A673 (cell line): ENCODE results near the gene ISG20L2. TPM values are rescaled to one million over a fixed set of nuclear protein-coding genes. Genes with fewer than 3 reads are reported as not detected.

Experiments
- BruUV-seq: library from RNA; stranded (reverse); fragments of 400-500 nt; replicated peaks from 2 replicates; lab custom pipeline; 2021; lab: Mats Ljungman, UMichigan
- CTCF ChIA-PET: fragments of 300-600 bp; sonication (Branson Sonifier 250); formaldehyde crosslinking; loops from one replicate; lab custom pipeline; 2022; ENCODE audit warnings: antibody characterized with exemption; lab: Charles Lee
- POLR2A ChIA-PET: fragments of 300-600 bp; sonication (Branson Sonifier 250); formaldehyde crosslinking; loops from one replicate; lab custom pipeline; 2022; ENCODE audit warnings: antibody characterized with exemption; ENCODE audit not compliant: low non-redundant PET; lab: Charles Lee
- DNase-seq: peaks from one replicate; pipeline ENCODE4 v3.0.0-alpha.2; 2015; ENCODE audit warnings: low spot score
- H3K27ac ChIP-seq: fragments of 200-600 bp; sonication (generic); 2 replicates; pipeline ENCODE4 v1.5.1; 2016; ENCODE audit warnings: mixed run types, low read depth, mild to moderate bottlenecking, mixed read lengths, antibody characterized with exemption, low read length; ENCODE audit not compliant: poor library complexity, severe bottlenecking
- H3K27me3 ChIP-seq: fragments of 200-600 bp; sonication (generic); replicated peaks from 2 replicates; pipeline ENCODE4 v1.6.1; 2017; ENCODE audit warnings: mixed run types, low read depth, mild to moderate bottlenecking, mixed read lengths, antibody characterized with exemption, low read length; ENCODE audit not compliant: insufficient read depth, poor library complexity
- H3K36me3 ChIP-seq: fragments of 200-600 bp; sonication (generic); 2 replicates; pipeline ENCODE4 v1.6.1; 2016; ENCODE audit warnings: mixed run types, mild to moderate bottlenecking, mixed read lengths, antibody characterized with exemption, low read length; ENCODE audit not compliant: insufficient read depth, poor library complexity, severe bottlenecking
- H3K4me1 ChIP-seq: fragments of 200-600 bp; sonication (generic); 2 replicates; pipeline ENCODE4 v1.6.1; 2017; ENCODE audit warnings: mixed run types, mild to moderate bottlenecking, mixed read lengths, antibody characterized with exemption, low read length; ENCODE audit not compliant: insufficient read depth, poor library complexity, severe bottlenecking
- H3K4me3 ChIP-seq: fragments of 200-600 bp; sonication (generic); 2 replicates; pipeline ENCODE4 v1.5.1; 2016; ENCODE audit warnings: low read depth, mixed run types, mild to moderate bottlenecking, mixed read lengths, low read length; ENCODE audit not compliant: poor library complexity, severe bottlenecking
- H3K9me3 ChIP-seq: fragments of 200-600 bp; sonication (generic); 2 replicates; pipeline ENCODE4 v1.6.1; 2016; ENCODE audit warnings: mixed run types, low read depth, mild to moderate bottlenecking, mixed read lengths, antibody characterized with exemption, low read length; ENCODE audit not compliant: poor library complexity, severe bottlenecking
- CTCF ChIP-seq: fragments of 300-800, 200-600 bp; sonication (generic); conservative IDR thresholded peaks from 2 replicates; pipeline ENCODE4 v1.5.1; 2017; ENCODE audit warnings: low read depth, mild to moderate bottlenecking, antibody characterized with exemption, low read length, moderate library complexity, mixed read lengths
- EZH2 ChIP-seq: fragments of 200-600 bp; sonication (generic); IDR thresholded peaks from 2 replicates; pipeline ENCODE4 v1.6.1; 2017; ENCODE audit warnings: borderline replicate concordance, low read depth, mild to moderate bottlenecking, mixed read lengths, antibody characterized with exemption, low read length; ENCODE audit not compliant: poor library complexity, severe bottlenecking
- intact Hi-C: fragments of 100-400 bp; cut with micrococcal nuclease; formaldehyde crosslinking; loops from one replicate; pipeline ENCODE4 v1.10.0; 2022; ENCODE audit not compliant: unreplicated experiment
- total RNA-seq: library from RNA; stranded (reverse); gene quantifications from 2 replicates; pipeline ENCODE4 v1.2.3, GENCODE V29; 2021

Gene ISG20L2
- total RNA-seq, 1 experiment from 2014 or later = 46.5 TPM

- intact Hi-C loops = no loop called here
- peaks cover 5% of the 10 kb centered on the region for H3K27me3 ChIP-seq
- no peak overlapping the region for H3K27ac ChIP-seq
- BruUV-seq = no TSS peak
- H3K4me3 ChIP-seq = no peak overlapping the region
- ChIA-PET CTCF (interaction anchor here (0.6 to 4.2 kb wide), 3 partner anchors 18 to 31 kb away, joined by 3 to 48 read pairs (median 13); no protein-coding TSS in a partner anchor), POLR2A (no interaction called here)
- TF ChIP-seq CTCF = no peak
- no peak for DNase-seq
- H3K36me3 ChIP-seq = no peaks in the 10 kb centered on the region
- peaks cover 34% of the 10 kb centered on the region for H3K4me1 ChIP-seq
- H3K9me3 ChIP-seq = no peaks in the 10 kb centered on the region
These were observed 20.9 kb downstream of the ISG20L2 start for GRCh38 chr1:156707417-156708217.

- no peak for TF ChIP-seq EZH2
- TF ChIP-seq CTCF = no peak
- H3K27me3 ChIP-seq = peaks cover 5% of the 10 kb centered on the region
- H3K36me3 ChIP-seq = no peaks in the 10 kb centered on the region
- H3K9me3 ChIP-seq = no peaks in the 10 kb centered on the region
- intact Hi-C loops = no loop called here
- ChIA-PET POLR2A (no interaction called here), CTCF (interaction anchor here (0.6 to 4.2 kb wide), 6 partner anchors 8 to 49 kb away, joined by 3 to 48 read pairs (median 6); no protein-coding TSS in a partner anchor)
- H3K4me3 ChIP-seq = peak overlapping the region; percentile 42
- no TSS peak for BruUV-seq
- DNase-seq = no peak
- H3K27ac ChIP-seq = no peak overlapping the region
- peaks cover 34% of the 10 kb centered on the region for H3K4me1 ChIP-seq
These were observed 21.7 kb downstream of the ISG20L2 start for GRCh38 chr1:156706657-156707416.

- peak; percentile 91 for TF ChIP-seq CTCF
- no peak for TF ChIP-seq EZH2
- intact Hi-C loops = loop anchor here (1.0 kb wide), 1 partner anchor 17 kb away; no protein-coding TSS in a partner anchor
- no peaks in the 10 kb centered on the region for H3K9me3 ChIP-seq
- no peaks in the 10 kb centered on the region for H3K36me3 ChIP-seq
- no TSS peak for BruUV-seq
- H3K27ac ChIP-seq = no peak overlapping the region
- POLR2A ChIA-PET = no interaction called here
- peaks cover 34% of the 10 kb centered on the region for H3K4me1 ChIP-seq
- CTCF ChIA-PET = interaction anchor here (0.8 to 4.2 kb wide), 9 partner anchors 15 to 205 kb away, joined by 3 to 48 read pairs (median 4); partner anchors contain the start of gene NTRK1
- DNase-seq = peak; percentile 77
- peak overlapping the region; percentile 42 for H3K4me3 ChIP-seq
- peaks cover 5% of the 10 kb centered on the region for H3K27me3 ChIP-seq
These were observed 22.5 kb downstream of the ISG20L2 start for GRCh38 chr1:156705918-156706656.
